Ishikawa (cell line): ENCODE measurements around the gene FAM177A1.

ENCODE experiments used
- CEBPB ChIP-seq: IDR thresholded peaks from 2 replicates; pipeline ENCODE4 v1.6.1; 2012
- CREB1 ChIP-seq: IDR thresholded peaks from 2 replicates; pipeline ENCODE4 v1.6.1; 2012; ENCODE audit warnings: low read depth
- EGR1 ChIP-seq: IDR thresholded peaks from 2 replicates; pipeline ENCODE4 v1.6.1; 2012
- EP300 ChIP-seq: IDR thresholded peaks from 2 replicates; pipeline ENCODE4 v1.6.1; 2012; ENCODE audit warnings: borderline replicate concordance
- FOXM1 ChIP-seq: IDR thresholded peaks from 2 replicates; pipeline ENCODE4 v1.6.1; 2012; ENCODE audit warnings: low read depth, borderline replicate concordance
- MAX ChIP-seq: IDR thresholded peaks from 2 replicates; pipeline ENCODE4 v1.6.1; 2012
- NFIC ChIP-seq: IDR thresholded peaks from 2 replicates; pipeline ENCODE4 v1.6.1; 2012
- RAD21 ChIP-seq: IDR thresholded peaks from 2 replicates; pipeline ENCODE4 v1.6.1; 2012; ENCODE audit warnings: low read depth
- REST ChIP-seq: IDR thresholded peaks from 2 replicates; pipeline ENCODE4 v1.6.1; 2012; ENCODE audit warnings: low read depth, mild to moderate bottlenecking
- TAF1 ChIP-seq: IDR thresholded peaks from 2 replicates; pipeline ENCODE4 v1.6.1; 2012; ENCODE audit warnings: low read depth, mild to moderate bottlenecking
- TCF12 ChIP-seq: IDR thresholded peaks from 2 replicates; pipeline ENCODE4 v1.6.1; 2012; ENCODE audit warnings: low read depth
- TEAD4 ChIP-seq: IDR thresholded peaks from 2 replicates; pipeline ENCODE4 v1.6.1; 2012
- YY1 ChIP-seq: IDR thresholded peaks from 2 replicates; pipeline ENCODE4 v1.6.1; 2012; ENCODE audit warnings: low read depth
- ZBTB7A ChIP-seq: IDR thresholded peaks from 2 replicates; pipeline ENCODE4 v1.6.1; 2012; ENCODE audit warnings: low read depth
- TF ChIP-seq, protein P1 (sequence below): IDR thresholded peaks from 2 replicates; pipeline ENCODE4 v1.6.1; 2012

FAM177A1 gene

GRCh38 chr14:35073486-35073885 lies 27.4 kb downstream of the FAM177A1 start:
- no peak for TF ChIP-seq TEAD4
- TF ChIP-seq RAD21 = no peak
- TF ChIP-seq NFIC = no peak
- TF ChIP-seq ZBTB7A = no peak

DNA sequence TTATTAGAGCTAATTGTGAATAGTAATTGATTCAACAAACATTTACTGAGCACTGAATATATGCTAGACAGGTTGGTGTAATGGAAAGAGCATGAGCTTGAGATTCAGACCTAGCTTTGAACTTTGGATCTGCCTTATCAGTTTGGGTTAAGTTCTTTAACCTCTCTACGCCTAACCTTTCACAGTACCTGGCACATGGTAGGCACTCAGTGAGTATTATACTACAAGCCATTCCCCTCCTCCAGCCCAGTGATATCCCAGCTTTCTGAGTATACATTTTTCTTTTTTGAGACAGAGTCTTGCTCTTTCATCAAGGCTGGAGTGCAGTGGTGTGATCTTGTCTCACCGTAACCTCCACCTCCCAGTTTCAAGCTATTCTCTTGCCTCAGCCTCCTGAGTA lies 32.0 kb downstream of the FAM177A1 start:
- TF ChIP-seq RAD21 = no peak
- no peak for TF ChIP-seq TCF12
- no peak for TF ChIP-seq FOXM1
- no peak for TF ChIP-seq TEAD4
- TF ChIP-seq, protein P1, sequence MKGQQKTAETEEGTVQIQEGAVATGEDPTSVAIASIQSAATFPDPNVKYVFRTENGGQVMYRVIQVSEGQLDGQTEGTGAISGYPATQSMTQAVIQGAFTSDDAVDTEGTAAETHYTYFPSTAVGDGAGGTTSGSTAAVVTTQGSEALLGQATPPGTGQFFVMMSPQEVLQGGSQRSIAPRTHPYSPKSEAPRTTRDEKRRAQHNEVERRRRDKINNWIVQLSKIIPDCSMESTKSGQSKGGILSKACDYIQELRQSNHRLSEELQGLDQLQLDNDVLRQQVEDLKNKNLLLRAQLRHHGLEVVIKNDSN = no peak
- no peak for TF ChIP-seq CREB1
- no peak for TF ChIP-seq EGR1
- TF ChIP-seq EP300 = no peak
- TF ChIP-seq MAX = no peak
- TF ChIP-seq YY1 = no peak
- TF ChIP-seq NFIC = no peak
- no peak for TF ChIP-seq CEBPB
- no peak for TF ChIP-seq TAF1
- no peak for TF ChIP-seq REST

GRCh38 chr14:35079742-35080141 lies 33.7 kb downstream of the FAM177A1 start:
- TF ChIP-seq CREB1 (no peak), EGR1 (no peak), RAD21 (no peak), TCF12 (no peak), NFIC (no peak), ZBTB7A (no peak), YY1 (no peak), TAF1 (no peak), MAX (no peak), TEAD4 (no peak), CEBPB (no peak), REST (no peak), EP300 (no peak), FOXM1 (no peak)
- TF ChIP-seq, protein P1 = no peak

- TF ChIP-seq, protein P1 = no peak
Observed at GRCh38 chr14:35083530-35084150, 37.6 kb downstream of the FAM177A1 start.

- TF ChIP-seq YY1 (no peak), RAD21 (no peak), FOXM1 (no peak), TAF1 (no peak), REST (no peak), MAX (no peak)
Observed at GRCh38 chr14:35085441-35085840, 39.4 kb downstream of the FAM177A1 start.
